GM19452 (cell line): Measurements from ENCODE around the gene NCKAP1.
A peak's percentile ranks its signal among the peaks of the same experiment; 100 is the strongest.
"Not testable (repeated sequence)": the region's sequence is repeated elsewhere in the genome, so short reads cannot be mapped to it uniquely, and the experiment has no call there.

ENCODE experiments used
- ATAC-seq: cut with Tn5 transposase; IDR thresholded peaks from one replicate; pipeline ENCODE4 v1.9.1; 2021; ENCODE audit not compliant: unreplicated experiment

NCKAP1 gene, protein sequence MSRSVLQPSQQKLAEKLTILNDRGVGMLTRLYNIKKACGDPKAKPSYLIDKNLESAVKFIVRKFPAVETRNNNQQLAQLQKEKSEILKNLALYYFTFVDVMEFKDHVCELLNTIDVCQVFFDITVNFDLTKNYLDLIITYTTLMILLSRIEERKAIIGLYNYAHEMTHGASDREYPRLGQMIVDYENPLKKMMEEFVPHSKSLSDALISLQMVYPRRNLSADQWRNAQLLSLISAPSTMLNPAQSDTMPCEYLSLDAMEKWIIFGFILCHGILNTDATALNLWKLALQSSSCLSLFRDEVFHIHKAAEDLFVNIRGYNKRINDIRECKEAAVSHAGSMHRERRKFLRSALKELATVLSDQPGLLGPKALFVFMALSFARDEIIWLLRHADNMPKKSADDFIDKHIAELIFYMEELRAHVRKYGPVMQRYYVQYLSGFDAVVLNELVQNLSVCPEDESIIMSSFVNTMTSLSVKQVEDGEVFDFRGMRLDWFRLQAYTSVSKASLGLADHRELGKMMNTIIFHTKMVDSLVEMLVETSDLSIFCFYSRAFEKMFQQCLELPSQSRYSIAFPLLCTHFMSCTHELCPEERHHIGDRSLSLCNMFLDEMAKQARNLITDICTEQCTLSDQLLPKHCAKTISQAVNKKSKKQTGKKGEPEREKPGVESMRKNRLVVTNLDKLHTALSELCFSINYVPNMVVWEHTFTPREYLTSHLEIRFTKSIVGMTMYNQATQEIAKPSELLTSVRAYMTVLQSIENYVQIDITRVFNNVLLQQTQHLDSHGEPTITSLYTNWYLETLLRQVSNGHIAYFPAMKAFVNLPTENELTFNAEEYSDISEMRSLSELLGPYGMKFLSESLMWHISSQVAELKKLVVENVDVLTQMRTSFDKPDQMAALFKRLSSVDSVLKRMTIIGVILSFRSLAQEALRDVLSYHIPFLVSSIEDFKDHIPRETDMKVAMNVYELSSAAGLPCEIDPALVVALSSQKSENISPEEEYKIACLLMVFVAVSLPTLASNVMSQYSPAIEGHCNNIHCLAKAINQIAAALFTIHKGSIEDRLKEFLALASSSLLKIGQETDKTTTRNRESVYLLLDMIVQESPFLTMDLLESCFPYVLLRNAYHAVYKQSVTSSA

DNA sequence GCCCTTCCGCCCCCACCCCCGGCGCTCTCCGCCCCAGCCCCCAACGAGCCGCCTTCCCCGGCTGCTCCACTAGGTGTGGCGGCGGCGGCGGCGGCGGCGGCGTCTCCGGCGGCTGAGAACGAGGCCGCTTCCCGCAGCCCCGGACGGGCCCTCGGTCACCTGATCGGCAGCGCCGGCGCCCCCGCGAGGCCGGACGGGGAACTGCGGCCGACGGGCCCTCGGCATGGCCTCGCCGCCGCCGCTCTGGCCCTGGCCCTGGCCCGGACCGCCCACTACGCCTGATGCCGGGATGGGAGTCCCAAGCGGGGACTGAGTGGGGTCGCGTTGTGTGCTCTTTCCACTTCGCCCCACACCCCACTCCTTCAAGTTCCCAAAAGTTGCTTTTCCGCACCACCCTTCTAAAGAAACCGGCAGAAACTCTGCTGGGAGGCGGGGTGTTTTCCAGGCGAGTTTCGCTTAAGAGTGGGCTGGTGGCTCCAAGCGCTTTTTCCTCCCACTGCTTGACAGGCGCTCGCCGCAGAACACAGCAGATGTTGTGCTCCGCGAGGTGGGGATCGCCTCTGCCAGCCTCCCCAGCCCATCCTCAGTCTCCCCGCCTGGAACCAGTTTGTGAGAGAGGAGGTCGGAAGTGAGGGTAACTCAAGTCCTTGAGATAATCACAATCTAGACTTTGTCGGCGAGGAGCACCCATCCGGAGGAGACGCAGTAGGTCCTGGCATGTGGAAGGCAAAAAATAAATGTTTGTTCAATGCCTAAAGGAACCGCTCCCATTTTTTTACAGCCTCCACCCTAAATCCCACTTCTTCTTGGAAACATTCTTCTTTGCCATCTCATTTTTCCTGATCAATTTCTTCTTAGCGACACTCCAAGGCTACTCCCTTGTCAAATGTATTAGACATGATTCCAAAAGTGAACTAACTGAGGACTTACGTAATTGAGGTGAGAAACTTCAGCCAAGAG lies at the start of gene NCKAP1:
Gene NCKAP1 (minus strand): TSS at position 117 of the 960 bp plus-strand sequence. CDS start 358 bp downstream, outside the sequence.
- peak; percentile 70 for ATAC-seq

DNA sequence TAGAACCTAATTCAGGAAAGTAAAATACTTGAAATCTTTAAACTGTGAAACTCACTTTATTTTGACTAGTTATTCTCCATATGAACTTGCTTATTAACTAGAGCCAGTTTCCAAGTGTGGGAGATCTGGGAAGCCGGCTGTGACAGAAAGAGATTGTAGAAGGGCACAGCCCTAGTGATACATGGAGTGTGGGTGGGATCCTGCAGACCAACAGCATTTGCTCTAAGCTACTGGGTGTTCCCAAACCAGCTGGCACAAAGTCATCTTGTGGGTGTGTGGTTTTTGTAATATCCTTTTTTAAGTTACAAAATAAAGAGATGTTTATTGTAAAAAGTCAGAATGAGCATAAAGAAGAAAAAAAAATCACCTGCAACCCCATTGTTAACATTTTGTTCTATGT lies 43.7 kb upstream of the NCKAP1 start:
- ATAC-seq = no peak

DNA sequence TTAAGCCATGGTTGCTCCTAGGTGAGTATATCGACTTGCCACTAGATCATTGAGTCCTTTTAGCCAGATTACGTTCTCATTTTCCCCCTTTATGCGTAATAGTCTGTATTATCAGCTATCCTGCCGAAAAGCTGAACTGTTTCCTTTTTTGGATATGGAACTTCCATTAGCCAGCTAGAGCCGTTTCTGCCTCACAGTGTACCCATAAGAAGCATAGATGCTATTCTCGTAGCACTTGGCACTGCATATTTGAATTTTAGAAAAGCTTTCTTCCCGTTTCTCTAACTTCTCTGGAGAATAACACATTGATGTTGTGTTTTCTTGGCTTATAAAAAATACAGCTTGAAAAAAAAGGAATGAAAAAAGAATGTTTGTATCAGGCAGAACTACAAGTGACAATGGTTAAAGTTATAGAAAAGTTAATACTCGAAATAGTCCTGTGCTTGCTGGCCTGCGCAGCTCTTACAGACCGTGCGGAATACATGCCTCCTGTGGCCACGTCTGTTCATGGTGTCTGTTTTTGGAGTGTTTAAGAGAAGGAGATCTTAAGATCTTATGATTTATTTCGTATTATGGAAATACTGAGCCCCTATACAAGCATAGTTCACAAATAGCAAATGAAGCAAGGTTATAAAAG lies 41.0 kb upstream of the NCKAP1 start:
- ATAC-seq = peak; percentile 31

DNA sequence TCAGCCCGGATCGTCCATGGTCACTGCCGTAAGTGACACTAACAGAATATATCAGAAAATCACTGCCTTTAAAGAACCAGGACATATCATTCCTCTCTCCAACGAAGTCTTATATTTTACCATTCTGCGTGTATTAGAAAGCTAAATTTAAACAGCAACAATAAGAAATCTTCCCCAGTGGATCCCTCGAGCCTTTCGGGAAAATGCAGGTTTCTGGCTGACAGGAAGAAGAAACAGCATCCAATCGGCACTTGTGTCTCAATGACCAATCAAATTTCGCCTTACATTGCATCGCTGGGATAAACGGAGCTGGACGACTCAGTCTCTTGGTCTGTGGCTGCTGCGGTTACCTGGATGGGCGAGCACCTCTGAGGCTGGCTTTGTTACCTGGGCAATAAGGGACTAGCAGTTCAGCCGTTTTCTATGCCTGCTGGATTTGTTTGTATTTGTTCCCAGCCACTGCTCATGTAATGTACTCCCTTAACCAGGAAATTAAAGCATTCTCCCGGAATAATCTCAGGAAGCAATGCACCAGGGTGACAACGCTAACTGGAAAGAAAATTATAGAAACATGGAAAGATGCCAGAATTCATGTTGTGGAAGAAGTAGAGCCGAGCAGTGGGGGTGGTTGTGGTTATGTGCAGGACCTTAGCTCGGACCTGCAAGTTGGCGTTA lies 40.3 kb upstream of the NCKAP1 start, which contains the start of gene DUSP19:
Gene DUSP19 (plus strand): TSS at position 284 of the 675 bp plus-strand sequence. CDS start 187 bp downstream, at position 471.
- peak; percentile 87 for ATAC-seq

DNA sequence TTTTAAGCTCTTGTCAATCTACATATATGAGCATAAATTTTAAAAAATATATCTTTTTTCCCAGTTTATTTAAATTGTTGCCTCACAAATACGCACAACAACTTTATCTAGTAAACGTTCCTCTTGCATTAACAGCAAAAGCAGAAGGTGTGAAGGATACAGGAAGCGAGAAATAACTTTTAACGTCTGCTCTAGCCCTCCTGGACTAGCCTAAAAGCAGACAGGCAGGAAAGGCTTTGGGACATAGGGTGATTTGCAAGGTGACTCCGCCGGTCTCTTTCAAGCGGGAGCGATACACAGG lies 39.9 kb upstream of the NCKAP1 start:
- no peak for ATAC-seq

DNA sequence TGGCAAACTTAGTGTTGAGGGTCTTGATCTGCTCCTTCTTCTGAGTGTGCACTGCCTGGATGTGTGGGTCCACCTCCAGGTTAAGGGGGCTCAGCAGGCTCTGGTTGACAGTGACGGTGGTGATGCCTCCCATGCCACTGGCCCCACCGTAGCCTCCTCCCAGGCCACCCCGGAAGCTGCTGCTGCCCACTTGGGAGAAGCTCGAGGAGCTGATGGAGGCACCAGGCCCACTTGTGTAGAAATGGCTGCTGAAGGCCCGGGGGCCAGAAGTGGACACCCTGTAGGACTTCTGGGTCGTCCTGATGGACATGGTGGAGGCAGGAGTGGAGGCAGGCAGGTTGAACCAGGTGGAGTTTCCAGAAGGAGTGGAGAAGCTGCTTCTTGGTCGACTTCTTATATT lies 33.9 kb upstream of the NCKAP1 start:
- ATAC-seq = no peak

DNA sequence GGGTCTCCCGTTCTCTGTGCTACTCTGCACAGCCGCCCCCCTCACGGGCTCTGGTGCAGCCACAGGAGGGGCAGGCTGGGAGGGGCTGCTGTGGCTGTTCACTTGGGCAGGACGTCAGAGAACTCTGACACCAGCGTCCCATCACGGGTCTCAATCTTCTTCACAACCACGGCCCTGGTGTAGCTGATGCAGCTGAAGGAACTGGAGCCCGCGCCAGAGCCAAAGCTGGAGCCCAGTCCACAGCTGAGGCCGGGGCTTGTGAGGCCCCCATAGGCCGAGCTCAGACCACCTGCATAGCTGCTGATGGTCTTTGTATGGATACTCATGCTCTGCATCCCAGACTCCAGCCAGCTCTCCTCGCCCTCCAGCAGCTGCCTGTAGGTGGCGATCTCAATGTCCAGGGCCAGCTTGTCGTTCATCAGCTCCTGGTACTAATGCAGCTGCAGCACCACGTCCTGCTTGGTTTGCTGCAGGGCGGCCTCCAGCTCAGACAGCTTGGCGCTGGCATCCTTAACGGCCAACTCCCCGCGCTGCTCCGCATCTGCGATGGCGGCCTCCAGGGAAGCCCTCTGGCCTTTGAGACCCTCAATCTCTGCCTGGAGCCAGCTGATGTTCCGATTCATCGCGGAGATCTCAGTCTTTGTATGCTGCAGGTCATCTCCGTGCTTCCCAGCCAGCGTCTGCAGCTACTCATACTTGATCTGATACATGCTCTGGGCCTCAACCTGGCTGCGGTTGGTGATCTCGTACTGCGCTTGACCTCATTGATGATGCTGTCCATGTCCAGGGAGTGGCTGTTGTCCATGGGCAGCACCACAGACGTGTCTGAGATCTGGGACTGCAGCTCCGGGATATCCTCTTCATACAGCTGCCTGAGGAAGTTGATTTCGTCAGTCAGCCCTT lies 32.9 kb upstream of the NCKAP1 start:
- ATAC-seq = no peak

DNA sequence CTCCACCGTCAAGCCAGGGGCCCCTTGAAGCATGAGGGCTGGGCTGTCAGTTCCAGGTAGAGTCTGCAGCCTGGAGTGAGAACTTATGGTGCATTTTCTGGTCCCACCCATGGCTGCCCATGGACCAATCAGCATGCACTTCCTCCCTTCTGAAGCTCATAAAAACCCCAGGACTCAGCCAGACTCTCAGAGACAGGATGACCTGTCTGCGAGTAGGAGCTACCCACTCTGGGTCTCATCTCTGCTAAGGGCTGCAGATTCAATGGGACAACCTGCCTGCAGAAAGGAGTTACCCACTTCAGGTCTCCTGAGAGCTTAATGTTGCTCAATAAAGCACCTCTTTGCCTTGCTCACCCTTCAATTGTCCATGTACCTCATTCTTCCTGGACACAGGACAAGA lies 30.9 kb upstream of the NCKAP1 start:
- ATAC-seq = no peak

DNA sequence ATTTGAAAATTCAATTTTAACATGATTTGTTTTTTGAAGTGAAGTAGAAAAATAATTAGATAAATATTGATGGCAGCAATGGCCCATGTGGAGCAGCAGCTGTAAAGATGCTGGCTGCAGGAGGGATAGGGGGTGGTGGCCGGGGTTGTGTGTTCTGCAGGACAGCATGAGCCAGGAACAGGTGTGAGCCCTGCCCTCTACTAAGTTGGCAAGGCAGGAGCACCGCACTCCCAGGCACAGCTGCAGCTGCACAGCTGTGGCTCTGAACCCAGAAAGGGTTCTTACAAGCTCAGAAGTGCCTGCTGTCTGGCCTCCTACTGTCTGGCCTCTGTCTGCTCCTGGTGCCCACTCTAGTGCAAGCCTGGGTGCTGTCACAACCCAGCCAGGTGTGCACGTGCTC lies 30.3 kb upstream of the NCKAP1 start:
- ATAC-seq = no peak

DNA sequence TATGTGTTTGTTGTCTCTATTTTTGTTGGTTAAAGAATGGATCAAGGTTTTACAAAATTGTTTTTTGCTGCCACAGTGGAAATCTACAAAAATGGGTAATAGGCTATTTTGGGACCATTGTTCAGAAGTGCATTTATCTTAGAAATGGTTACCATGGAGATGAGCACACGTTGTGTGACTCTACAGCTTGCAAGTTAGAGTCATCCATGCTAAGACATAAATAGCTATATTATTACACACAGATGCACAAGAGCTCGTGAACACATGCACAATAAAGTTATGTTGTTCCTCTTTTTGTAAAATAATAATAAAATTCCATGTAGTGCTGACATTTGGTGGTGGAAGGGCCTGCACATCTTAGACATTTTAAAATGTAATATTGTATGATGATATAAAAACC lies 24.8 kb upstream of the NCKAP1 start:
- ATAC-seq = no peak

DNA sequence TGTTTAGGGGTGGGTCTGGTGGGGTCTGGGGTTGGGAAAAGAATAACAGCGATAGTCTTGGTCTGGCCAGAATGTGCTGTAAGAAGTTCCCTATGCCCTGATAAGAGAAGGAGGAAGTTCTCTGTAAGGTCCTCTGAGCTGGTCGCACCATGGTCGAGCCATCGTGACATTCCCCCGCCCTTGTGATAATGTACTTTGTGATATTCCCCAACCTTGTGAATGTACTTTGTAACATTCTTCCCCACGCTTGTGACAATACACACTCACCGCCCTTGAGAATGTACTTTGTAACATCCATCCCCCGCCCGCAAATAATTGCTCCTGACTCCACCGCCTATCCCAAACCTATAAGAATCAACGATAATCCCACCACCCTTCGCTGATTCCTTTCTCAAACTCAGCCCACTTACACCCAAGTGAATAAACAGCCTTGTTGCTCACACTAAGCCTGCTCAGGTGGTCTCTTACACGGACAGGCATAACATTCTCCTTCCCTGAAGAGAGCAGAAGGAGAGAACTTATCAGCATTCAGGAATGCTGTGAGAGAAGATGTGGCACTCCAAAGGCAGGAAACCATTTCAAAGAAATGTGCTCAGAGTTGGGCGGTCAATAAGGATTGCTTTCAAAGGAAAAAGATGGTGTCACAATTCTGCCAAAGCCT lies 22.4 kb upstream of the NCKAP1 start:
- ATAC-seq = no peak

DNA sequence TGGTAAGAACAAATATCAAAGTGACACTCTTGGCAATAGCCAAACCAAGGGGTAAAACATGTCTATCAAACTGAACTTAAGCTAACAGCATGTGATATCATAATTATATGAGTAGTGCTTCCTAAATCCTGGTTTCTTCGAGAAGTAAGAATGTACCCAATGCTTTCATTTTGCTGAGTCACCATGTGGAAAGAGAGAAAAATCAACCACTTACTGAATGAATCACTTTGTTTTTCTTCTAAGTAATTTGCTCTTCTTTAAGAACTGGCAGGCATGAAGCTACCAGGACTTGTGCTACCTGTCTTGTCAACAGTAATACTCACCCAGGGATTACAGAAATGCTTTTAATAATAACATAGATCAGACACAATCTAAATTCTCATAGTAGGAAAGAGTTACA lies 21.3 kb upstream of the NCKAP1 start:
- no peak for ATAC-seq

DNA sequence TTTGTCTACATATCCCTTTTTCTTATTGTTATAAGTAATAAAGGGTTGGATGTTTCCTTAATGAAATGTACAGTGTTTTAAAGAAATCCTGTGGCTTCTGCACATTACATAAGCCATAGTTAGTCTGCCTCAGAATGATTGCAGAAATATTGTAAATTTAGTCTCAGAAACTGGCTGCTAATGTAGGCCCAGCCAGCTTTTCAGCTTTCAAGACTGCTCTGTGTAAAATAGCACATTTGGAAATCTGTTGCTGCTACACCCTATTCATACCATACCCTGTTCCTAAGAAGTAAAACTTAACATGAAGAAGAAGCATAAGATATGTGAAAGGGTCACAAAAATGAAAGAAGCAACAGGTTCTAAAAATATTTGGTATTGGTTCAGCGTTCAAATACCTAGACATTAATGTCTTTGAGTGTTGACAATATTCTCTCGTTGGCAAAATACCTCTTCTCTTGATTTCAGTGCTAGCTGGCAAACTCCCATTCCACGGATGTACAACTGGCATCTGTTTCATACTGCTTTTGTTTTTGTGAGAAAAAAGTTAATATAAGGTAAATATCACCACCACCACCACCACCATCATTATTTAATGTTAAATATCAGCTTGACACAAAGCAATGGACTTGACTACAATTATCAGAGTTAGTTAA lies 19.2 kb upstream of the NCKAP1 start:
- peak; percentile 54 for ATAC-seq

DNA sequence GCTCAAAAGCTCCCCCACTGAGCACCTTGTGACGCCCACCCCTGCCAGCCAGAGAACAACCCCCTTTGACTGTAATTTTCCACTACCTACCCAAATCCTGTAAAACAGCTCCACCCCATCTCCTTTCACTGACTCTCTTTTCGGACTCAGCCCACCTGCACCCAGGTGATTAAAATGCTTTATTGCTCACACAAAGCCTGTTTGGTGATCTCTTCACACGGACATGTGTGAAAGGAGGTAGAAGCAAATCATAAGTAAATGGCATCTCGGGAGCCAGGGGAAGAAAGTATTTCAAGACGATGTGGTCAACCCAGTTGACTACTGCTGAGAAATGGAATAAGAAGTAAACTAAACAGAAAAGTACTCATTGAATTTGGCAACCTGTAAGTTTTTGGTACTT lies 11.2 kb upstream of the NCKAP1 start:
- ATAC-seq = no peak

DNA sequence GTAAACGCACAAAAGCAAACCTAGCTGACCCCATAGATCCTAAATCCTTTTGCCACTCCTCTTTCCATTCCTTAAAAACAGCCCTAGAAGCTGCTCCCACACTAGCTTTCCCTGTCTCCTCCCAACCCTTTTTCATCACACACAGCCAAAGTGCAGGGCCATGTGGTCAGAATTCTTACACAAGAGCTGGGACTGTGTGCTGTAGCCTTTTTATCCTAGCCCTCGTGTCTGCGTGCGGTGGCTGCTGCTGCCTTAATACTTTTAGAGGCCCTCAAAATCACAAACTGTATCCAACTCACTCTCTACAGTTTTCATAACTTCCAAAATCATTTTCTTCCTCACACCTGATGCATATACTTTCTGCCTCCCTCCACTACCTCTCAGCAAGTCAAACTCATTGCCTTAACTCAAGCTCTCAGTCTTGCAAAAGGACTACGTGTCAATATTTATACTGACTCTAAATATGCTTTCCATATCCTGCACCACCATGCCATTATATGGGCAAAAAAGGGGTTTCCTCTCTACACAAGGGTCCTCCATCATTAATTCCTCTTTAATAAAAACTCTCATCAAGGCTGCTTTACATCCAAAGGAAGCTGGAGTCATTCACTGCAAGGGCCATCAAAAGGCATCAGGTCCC lies 9.3 kb upstream of the NCKAP1 start:
- not testable (repeated sequence) for ATAC-seq

DNA sequence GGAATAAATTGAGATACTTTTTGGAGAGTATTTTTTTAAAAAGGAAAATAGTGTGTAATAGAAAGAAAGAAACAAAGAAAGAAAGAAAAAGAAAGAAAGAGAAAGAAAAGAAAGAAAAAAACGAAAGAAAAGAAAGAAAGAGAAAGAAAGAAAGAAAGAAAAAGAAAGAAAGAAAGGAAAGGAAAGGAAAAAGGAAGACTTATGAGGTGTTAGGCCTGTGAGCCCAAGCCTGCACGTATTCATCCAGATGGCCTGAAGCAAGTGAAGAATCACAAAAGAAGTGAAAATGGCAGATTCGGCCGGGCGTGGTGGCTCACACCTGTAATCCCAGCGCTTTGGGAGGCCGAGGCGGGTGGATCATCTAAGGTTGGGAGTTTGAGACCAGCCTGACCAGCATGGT lies 5.3 kb upstream of the NCKAP1 start:
- not testable (repeated sequence) for ATAC-seq

DNA sequence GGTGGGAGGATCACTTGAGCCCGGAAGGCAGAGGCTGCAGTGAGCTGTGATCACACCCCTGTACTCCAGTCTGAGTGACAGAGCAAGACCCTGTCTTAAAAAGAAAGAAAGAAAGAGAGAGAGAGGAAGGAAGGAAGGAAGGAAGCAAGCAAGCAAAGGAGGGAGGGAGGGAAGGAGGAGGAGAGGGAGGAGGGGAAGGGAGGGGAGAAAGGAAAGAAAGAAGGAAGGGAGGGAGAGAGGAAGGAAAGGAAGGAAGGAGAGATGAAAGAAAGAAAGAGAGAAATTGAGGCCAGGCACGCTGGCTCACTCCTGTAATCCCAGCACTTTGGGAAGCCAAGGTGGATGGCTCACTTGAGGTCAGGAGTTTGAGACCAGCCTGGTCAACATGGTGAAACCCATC lies 2.3 kb upstream of the NCKAP1 start:
- ATAC-seq = no peak
